Liver (tissue), 9 donors: ENCODE data around the gene THEM5. TPM values are rescaled to one million over a fixed set of nuclear protein-coding genes. Genes with fewer than 3 reads are reported as not detected.
"Not testable (repeated sequence)": the region's sequence is repeated elsewhere in the genome, so short reads cannot be mapped to it uniquely, and the experiment has no call there.

ENCODE experiments used
- DNase-seq: peaks from one replicate; pipeline ENCODE4 v3.0.0-alpha.2; 2017; ENCODE audit warnings: low spot score
- H3K27ac ChIP-seq, 2 donors: one replicate each; pipeline ENCODE4 v1.7.0; 2013; ENCODE audit warnings: inconsistent platforms in 2 of 2, low read length in 2 of 2, control low read depth in 1 of 2, low read depth in 1 of 2, mild to moderate bottlenecking in 1 of 2
- H3K27me3 ChIP-seq, 4 donors: one replicate each; pipeline versions ENCODE4 v1.6.1 to v1.7.0; 2013; ENCODE audit warnings: low read length in 3 of 4, inconsistent platforms in 1 of 4, mild to moderate bottlenecking in 1 of 4, moderate library complexity in 1 of 4; ENCODE audit not compliant: control insufficient read depth in 4 of 4, insufficient read depth in 4 of 4
- H3K36me3 ChIP-seq, 4 donors: one replicate each; pipeline versions ENCODE4 v1.6.1 to v1.7.0; 2013; ENCODE audit warnings: low read length in 3 of 4, mild to moderate bottlenecking in 3 of 4, low read depth in 1 of 4, moderate library complexity in 1 of 4; ENCODE audit not compliant: control insufficient read depth in 4 of 4, insufficient read depth in 3 of 4
- H3K4me1 ChIP-seq, 4 donors: one replicate each; pipeline versions ENCODE4 v1.6.1 to v1.7.0; 2013; ENCODE audit warnings: low read length in 3 of 4, mild to moderate bottlenecking in 3 of 4, moderate library complexity in 1 of 4; ENCODE audit not compliant: control insufficient read depth in 4 of 4, insufficient read depth in 4 of 4
- H3K4me3 ChIP-seq, 3 donors: one replicate each; pipeline versions ENCODE4 v1.6.1 to v1.7.0; 2013; ENCODE audit warnings: low read length in 3 of 3, control low read depth in 1 of 3, low read depth in 1 of 3, mild to moderate bottlenecking in 1 of 3
- H3K9ac ChIP-seq, 2 donors: one replicate each; pipeline ENCODE4 v1.7.0; 2013; ENCODE audit warnings: low read length in 2 of 2, mild to moderate bottlenecking in 2 of 2, moderate library complexity in 2 of 2, control low read depth in 1 of 2, low read depth in 1 of 2
- H3K9me3 ChIP-seq, 4 donors: one replicate each; pipeline versions ENCODE4 v1.6.1 to v1.7.0; 2013; ENCODE audit warnings: low read length in 3 of 4; ENCODE audit not compliant: control insufficient read depth in 4 of 4
- CTCF ChIP-seq: fragments of 150-350 bp; IDR thresholded peaks from 2 replicates; pipeline ENCODE4 v1.5.1; 2017; ENCODE audit warnings: improper control_type of control experiment, low read depth, low read length; ENCODE audit not compliant: missing input control
- EGR1 ChIP-seq, 2 donors: IDR thresholded peaks; 2 replicates each; pipeline ENCODE4 v1.6.1; 2016 to 2018; ENCODE audit warnings: antibody characterized with exemption in 2 of 2, low read depth in 2 of 2
- FOXA1 ChIP-seq: IDR thresholded peaks from 2 replicates; pipeline ENCODE4 v1.6.1; 2016; ENCODE audit warnings: antibody characterized with exemption
- GABPA ChIP-seq, 2 donors: IDR thresholded peaks in 1 of 2; conservative IDR thresholded peaks in 1 of 2; 2 replicates each; pipeline ENCODE4 v1.6.1; 2016; ENCODE audit warnings: antibody characterized with exemption in 2 of 2, mild to moderate bottlenecking in 1 of 2, moderate library complexity in 1 of 2
- HNF4A ChIP-seq, 2 donors: conservative IDR thresholded peaks; 2 replicates each; pipeline ENCODE4 v1.6.1; 2016; ENCODE audit warnings: antibody characterized with exemption in 2 of 2, mild to moderate bottlenecking in 2 of 2
- HNF4G ChIP-seq: IDR thresholded peaks from 2 replicates; pipeline ENCODE4 v1.6.1; 2016; ENCODE audit warnings: antibody characterized with exemption
- JUND ChIP-seq, 2 donors: IDR thresholded peaks; 2 replicates each; pipeline ENCODE4 v1.6.1; 2016; ENCODE audit warnings: antibody characterized with exemption in 2 of 2
- NR2F2 ChIP-seq: IDR thresholded peaks from 2 replicates; pipeline ENCODE4 v1.6.1; 2016; ENCODE audit warnings: antibody characterized with exemption
- RXRA ChIP-seq, 2 donors: IDR thresholded peaks; 2 replicates each; pipeline ENCODE4 v1.6.1; 2017 to 2018; ENCODE audit warnings: antibody characterized with exemption in 2 of 2, mild to moderate bottlenecking in 1 of 2
- SP1 ChIP-seq: IDR thresholded peaks from 2 replicates; pipeline ENCODE4 v1.6.1; 2018; ENCODE audit warnings: antibody characterized with exemption, mild to moderate bottlenecking
- TAF1 ChIP-seq: conservative IDR thresholded peaks from 2 replicates; pipeline ENCODE4 v1.6.1; 2016; ENCODE audit warnings: antibody characterized with exemption, mild to moderate bottlenecking
- WGBS: extraction: QIAGEN DNeasy Blood & Tissue Kit; methylation state at CpG from one replicate; pipeline ENCODE4 v1.1.7; 2013; 5-methylcytosine and 5-hydroxymethylcytosine counted together
- polyA plus RNA-seq, 2 donors: library from polyadenylated mRNA; stranded (reverse) in 1 of 2; unstranded in 1 of 2; fragments of 200-250 nt in 1 of 2; fragments of >200 nt in 1 of 2; fragmentation: Nextera tagmentation in 1 of 2; extraction: Ambion mirVana in 1 of 2; gene quantifications; one replicate each; pipeline versions ENCODE4 v1.2.1 to v1.2.3, GENCODE V29; 2013 to 2015
- total RNA-seq, 2 donors: library from RNA; depleted of rRNA; stranded (reverse); fragments of >200 nt; gene quantifications; one replicate each; pipeline ENCODE4 v1.2.3, GENCODE V29; 2014
- TF ChIP-seq, protein P1 (sequence below): IDR thresholded peaks from 2 replicates; pipeline ENCODE4 v1.6.1; 2016; ENCODE audit warnings: antibody characterized with exemption
- TF ChIP-seq, protein P2 (sequence below): IDR thresholded peaks from 2 replicates; pipeline ENCODE4 v1.6.1; 2016; ENCODE audit warnings: antibody characterized with exemption
- TF ChIP-seq, protein P3 (sequence below): IDR thresholded peaks from 2 replicates; pipeline ENCODE4 v1.6.1; 2016; ENCODE audit warnings: antibody characterized with exemption, mild to moderate bottlenecking
- donor health status: healthy.
- donor health status: healthy.
- donor health status: healthy.
- donor health status: healthy.
- donor health status: healthy.

Gene THEM5
- total and polyA plus RNA-seq, 4 donors = 0.09 TPM; not detected in 3

- Histone ChIP-seq H3K9ac (no peak overlapping the region), H3K4me3 (no peak overlapping the region), H3K4me1 (no peaks in the 10 kb centered on the region), H3K36me3 (no peaks in the 10 kb centered on the region), H3K27me3 (no peaks in the 10 kb centered on the region), H3K9me3 (no peaks in the 10 kb centered on the region), H3K27ac (no peak overlapping the region)
- TF ChIP-seq, protein P1, sequence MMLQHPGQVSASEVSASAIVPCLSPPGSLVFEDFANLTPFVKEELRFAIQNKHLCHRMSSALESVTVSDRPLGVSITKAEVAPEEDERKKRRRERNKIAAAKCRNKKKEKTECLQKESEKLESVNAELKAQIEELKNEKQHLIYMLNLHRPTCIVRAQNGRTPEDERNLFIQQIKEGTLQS = no peak
- TF ChIP-seq CTCF = no peak
- no peak for TF ChIP-seq NR2F2
- TF ChIP-seq, protein P2, sequence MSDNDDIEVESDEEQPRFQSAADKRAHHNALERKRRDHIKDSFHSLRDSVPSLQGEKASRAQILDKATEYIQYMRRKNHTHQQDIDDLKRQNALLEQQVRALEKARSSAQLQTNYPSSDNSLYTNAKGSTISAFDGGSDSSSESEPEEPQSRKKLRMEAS = no peak
- TF ChIP-seq SP1 = no peak
- WGBS = 73% methylated on average over 3 of the region's 3 CpGs
- DNase-seq = no peak
These were observed 4.7 kb upstream of the THEM5 start for GRCh38 chr1:151858030-151858746.

GRCh38 chr1:151855933-151856332 is 2.4 kb upstream of the THEM5 start:
- Histone ChIP-seq H3K9ac (no peak overlapping the region), H3K27me3 (no peaks in the 10 kb centered on the region), H3K27ac (no peak overlapping the region), H3K36me3 (no peaks in the 10 kb centered on the region), H3K4me1 (no peaks in the 10 kb centered on the region), H3K4me3 (no peak overlapping the region), H3K9me3 (no peaks in the 10 kb centered on the region)
- DNase-seq = no peak
- no peak for TF ChIP-seq TAF1
- no peak for TF ChIP-seq SP1
- no peak for TF ChIP-seq RXRA (IDR thresholded peaks at IDR 0.05)
- no peak for TF ChIP-seq HNF4G
- TF ChIP-seq FOXA1 = no peak
- no peak for TF ChIP-seq JUND (IDR thresholded peaks at IDR 0.05)
- 75% methylated on average over 4 of the region's 4 CpGs for WGBS

DNA sequence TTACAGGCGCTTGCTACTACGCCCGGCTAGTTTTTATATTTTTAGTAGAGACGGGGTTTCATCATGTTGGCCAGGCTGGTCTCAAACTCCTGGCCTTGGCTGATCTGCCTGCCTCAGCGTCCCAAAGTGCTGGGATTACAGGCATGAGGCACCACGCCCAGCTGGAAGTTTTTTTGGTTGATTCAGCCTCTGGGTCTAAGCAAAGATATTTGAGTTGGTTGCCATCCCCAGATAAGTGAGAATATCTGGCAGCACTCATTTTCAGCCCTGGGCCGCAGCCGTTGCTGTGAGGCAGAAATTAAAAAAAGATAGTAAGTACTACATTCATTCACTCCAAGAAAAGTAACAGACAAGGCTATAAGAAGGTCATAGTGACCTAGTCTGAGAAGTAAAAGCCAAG is 2.0 kb upstream of the THEM5 start:
- H3K9ac ChIP-seq, H3K36me3 ChIP-seq, H3K9me3 ChIP-seq, DNase-seq, H3K4me3 ChIP-seq, H3K4me1 ChIP-seq, H3K27ac ChIP-seq, H3K27me3 ChIP-seq: not testable (repeated sequence)
- WGBS = 84% methylated on average over 8 of the region's 8 CpGs

DNA sequence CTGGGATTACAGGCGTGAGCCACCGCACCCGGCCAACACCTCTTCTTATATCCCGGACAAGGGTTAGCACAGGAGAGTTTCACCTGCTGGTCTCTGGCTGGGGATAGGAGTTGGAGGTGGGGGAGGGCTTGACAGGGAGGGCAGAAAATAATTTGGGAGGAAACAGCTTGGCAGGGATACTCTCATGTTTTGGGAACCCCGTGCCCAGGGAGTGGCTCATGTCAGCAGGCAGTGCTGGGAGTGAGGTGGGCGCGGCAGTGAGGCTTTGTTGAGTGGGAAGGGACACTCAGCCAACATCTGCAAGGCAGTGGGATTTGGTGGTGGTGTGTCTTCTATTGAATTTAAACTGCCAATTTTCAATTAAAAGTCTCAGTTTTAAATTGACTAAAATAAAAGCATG is 1.1 kb upstream of the THEM5 start:
- TF ChIP-seq EGR1 (IDR thresholded peaks at IDR 0.05; ENCODE audit: low read depth in 2 of 2) (no peak), TAF1 (no peak), JUND (IDR thresholded peaks at IDR 0.05) (no peak), HNF4A (conservative IDR thresholded peaks at IDR 0.05) (no peak), GABPA (IDR thresholded peaks at IDR 0.05 in 1 of 2, conservative IDR thresholded peaks at IDR 0.05 in 1 of 2) (no peak), FOXA1 (no peak)
- TF ChIP-seq, protein P3, sequence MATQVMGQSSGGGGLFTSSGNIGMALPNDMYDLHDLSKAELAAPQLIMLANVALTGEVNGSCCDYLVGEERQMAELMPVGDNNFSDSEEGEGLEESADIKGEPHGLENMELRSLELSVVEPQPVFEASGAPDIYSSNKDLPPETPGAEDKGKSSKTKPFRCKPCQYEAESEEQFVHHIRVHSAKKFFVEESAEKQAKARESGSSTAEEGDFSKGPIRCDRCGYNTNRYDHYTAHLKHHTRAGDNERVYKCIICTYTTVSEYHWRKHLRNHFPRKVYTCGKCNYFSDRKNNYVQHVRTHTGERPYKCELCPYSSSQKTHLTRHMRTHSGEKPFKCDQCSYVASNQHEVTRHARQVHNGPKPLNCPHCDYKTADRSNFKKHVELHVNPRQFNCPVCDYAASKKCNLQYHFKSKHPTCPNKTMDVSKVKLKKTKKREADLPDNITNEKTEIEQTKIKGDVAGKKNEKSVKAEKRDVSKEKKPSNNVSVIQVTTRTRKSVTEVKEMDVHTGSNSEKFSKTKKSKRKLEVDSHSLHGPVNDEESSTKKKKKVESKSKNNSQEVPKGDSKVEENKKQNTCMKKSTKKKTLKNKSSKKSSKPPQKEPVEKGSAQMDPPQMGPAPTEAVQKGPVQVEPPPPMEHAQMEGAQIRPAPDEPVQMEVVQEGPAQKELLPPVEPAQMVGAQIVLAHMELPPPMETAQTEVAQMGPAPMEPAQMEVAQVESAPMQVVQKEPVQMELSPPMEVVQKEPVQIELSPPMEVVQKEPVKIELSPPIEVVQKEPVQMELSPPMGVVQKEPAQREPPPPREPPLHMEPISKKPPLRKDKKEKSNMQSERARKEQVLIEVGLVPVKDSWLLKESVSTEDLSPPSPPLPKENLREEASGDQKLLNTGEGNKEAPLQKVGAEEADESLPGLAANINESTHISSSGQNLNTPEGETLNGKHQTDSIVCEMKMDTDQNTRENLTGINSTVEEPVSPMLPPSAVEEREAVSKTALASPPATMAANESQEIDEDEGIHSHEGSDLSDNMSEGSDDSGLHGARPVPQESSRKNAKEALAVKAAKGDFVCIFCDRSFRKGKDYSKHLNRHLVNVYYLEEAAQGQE = no peak
- TF ChIP-seq, protein P2 = no peak
- Histone ChIP-seq H3K9ac (no peak overlapping the region), H3K4me3 (no peak overlapping the region), H3K4me1 (peaks cover 0 to 4% (median 0%) of the 10 kb centered on the region in 4 donors), H3K9me3 (no peaks in the 10 kb centered on the region), H3K27ac (no peak overlapping the region), H3K27me3 (no peaks in the 10 kb centered on the region), H3K36me3 (no peaks in the 10 kb centered on the region)
- WGBS = 82% methylated on average over 7 of the region's 7 CpGs
- no peak for DNase-seq
